ENCODE data around the gene BTN3A1.
A peak's percentile ranks its signal among the peaks of the same experiment; 100 is the strongest.
"Not testable (repeated sequence)": the region's sequence is repeated elsewhere in the genome, so short reads cannot be mapped to it uniquely, and the experiment has no call there.

Gene BTN3A1

DNA sequence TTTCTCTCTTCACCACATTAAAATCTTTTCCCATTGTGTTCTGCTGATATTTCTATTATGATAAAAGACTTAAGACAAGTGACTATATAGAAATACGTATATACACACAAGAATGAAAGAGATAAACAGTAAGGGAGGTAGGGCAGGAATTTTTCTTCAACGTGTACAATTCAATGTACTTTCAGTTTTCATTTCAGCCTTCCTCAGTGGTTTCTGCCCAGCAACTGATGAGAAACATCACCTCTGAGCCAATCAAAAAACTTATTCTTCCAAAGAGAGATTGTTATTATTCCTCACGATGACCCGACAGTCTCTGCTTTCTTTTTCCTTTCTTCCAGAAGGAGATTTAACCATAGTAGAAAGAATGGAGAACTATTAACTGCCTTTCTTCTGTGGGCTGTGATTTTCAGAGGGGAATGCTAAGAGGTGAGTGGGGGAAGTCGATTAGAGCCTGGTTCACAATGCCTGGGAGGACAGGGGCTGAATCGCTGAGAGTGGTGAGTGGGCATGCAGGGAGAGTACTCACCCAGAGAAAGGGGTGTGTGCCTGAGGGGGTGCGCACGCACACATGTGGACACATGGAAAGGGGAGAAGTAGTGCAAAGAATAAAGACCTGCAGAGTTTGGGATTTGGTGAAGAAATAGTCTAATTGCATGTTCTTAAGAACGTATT, at the start of gene BTN3A1:
BTN3A1 (plus strand) TSS at position 289 of the 672 bp plus-strand sequence. CDS start 3,289 bp downstream, outside the sequence.
- peak within 1 kb of the TSS; percentile 88 for H3K4me3 Mint-ChIP-seq
- peaks cover 70% of the 10 kb centered on the region for H3K4me1 Mint-ChIP-seq
- peak within 1 kb of the TSS; percentile 96 for H3K27ac Mint-ChIP-seq
- DNase-seq (ENCODE audit: low spot score in 2 of 2), result peak; percentile 59 to 86
- no peaks in the 10 kb centered on the region for H3K9me3 Mint-ChIP-seq
- peaks cover 21% of the 10 kb centered on the region for H3K36me3 Mint-ChIP-seq
- peak; percentile 97 for ATAC-seq

DNA sequence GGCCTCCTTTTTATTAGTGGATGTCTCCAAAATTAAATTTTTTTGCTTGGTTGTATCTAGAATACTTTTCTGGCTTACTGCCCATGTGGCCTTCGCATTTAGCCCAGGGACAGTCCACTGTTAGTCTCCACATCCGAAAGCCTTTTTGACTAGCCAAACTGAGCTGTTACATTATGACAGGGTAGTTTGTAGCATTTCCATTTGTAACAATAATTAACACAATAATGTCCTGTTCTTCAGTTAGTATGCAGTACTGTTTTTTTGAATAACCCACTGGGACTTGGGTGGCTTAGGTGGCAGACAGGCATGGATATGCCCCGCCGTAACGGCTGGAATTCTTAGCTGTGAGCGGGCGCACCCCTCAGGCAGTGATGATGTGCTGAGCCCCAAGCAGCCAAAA, 49.8 kb upstream of the BTN3A1 start:
- H3K4me1 Mint-ChIP-seq, result no peaks in the 10 kb centered on the region
- H3K9me3 Mint-ChIP-seq, result no peaks in the 10 kb centered on the region
- no peak overlapping the region for H3K4me3 Mint-ChIP-seq
- no peak for ATAC-seq
- no peaks in the 10 kb centered on the region for H3K36me3 Mint-ChIP-seq
- no peak overlapping the region for H3K27ac Mint-ChIP-seq
- DNase-seq (ENCODE audit: low spot score in 2 of 2), result no peak

DNA sequence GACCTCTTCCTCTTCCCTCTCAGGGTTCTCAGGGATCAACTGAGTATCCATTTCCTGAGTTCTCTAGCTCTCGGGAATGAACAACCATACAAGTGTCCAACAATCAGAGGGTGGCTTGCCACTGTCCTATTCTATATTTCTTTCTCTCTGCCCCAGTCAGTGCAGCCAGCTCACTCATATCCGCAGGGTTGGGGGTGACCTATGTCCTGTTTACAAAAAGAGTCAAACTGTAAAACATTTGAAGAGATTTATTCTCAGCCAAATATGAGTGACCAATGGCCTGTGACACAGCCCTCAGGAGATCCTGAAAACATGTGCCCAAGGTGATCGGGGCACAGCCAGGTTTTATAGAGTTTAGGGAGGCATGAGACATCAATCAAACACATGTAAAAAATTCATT, 47.9 kb upstream of the BTN3A1 start:
- Mint-ChIP-seq H3K9me3 (no peaks in the 10 kb centered on the region), H3K4me1 (no peaks in the 10 kb centered on the region), H3K4me3 (no peak overlapping the region), H3K27ac (no peak overlapping the region), H3K36me3 (no peaks in the 10 kb centered on the region)
- ATAC-seq, result no peak
- no peak for DNase-seq (ENCODE audit: low spot score in 2 of 2)

GRCh38 chr6:26355366-26355765, 46.7 kb upstream of the BTN3A1 start:
- Mint-ChIP-seq H3K4me1 (peaks cover 2% of the 10 kb centered on the region), H3K36me3 (no peaks in the 10 kb centered on the region), H3K4me3 (no peak overlapping the region), H3K9me3 (no peaks in the 10 kb centered on the region), H3K27ac (no peak overlapping the region)
- DNase-seq (ENCODE audit: low spot score in 2 of 2) (no peak), ATAC-seq (no peak)

DNA sequence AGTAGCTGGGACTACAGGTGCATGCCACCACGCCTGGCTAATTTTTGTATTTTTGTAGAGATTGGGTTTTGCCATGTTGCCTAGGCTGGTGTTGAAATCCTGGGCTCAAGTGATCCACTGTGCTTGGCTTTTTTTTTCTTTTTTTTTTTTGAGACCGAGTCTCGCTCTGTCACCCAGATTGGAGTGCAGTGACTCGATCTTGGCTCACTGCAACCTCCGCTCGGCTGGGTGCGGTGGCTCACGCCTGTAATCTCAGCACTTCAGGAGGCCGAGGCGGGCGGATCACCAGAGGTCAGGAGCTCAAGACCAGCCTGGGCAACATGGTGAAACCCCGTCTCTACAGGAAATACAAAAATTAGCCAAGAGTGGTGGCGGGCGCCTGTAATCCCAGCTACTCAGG, 44.5 kb upstream of the BTN3A1 start:
- DNase-seq (ENCODE audit: low spot score in 2 of 2); H3K4me3 Mint-ChIP-seq; H3K9me3 Mint-ChIP-seq; H3K36me3 Mint-ChIP-seq; ATAC-seq; H3K27ac Mint-ChIP-seq: not testable (repeated sequence)
- peaks cover 19% of the 10 kb centered on the region for H3K4me1 Mint-ChIP-seq

- H3K27ac Mint-ChIP-seq, result no peak overlapping the region
- DNase-seq (ENCODE audit: low spot score in 2 of 2), result no peak
- peaks cover 19% of the 10 kb centered on the region for H3K4me1 Mint-ChIP-seq
- ATAC-seq, result peak; percentile 48
- H3K9me3 Mint-ChIP-seq, result no peaks in the 10 kb centered on the region
- no peak overlapping the region for H3K4me3 Mint-ChIP-seq
- no peaks in the 10 kb centered on the region for H3K36me3 Mint-ChIP-seq
Observed at GRCh38 chr6:26358511-26358981, 43.5 kb upstream of the BTN3A1 start.

- no peaks in the 10 kb centered on the region for H3K9me3 Mint-ChIP-seq
- peaks cover 19% of the 10 kb centered on the region for H3K4me1 Mint-ChIP-seq
- no peak for ATAC-seq
- H3K36me3 Mint-ChIP-seq, result no peaks in the 10 kb centered on the region
- no peak for DNase-seq (ENCODE audit: low spot score in 2 of 2)
- no peak overlapping the region for H3K27ac Mint-ChIP-seq
- no peak overlapping the region for H3K4me3 Mint-ChIP-seq
Observed at GRCh38 chr6:26359765-26360164, 42.3 kb upstream of the BTN3A1 start.

GRCh38 chr6:26360451-26361416, 41.3 kb upstream of the BTN3A1 start:
- DNase-seq (ENCODE audit: low spot score in 2 of 2), result no peak
- Mint-ChIP-seq H3K4me3 (peak overlapping the region; percentile 9), H3K9me3 (no peaks in the 10 kb centered on the region), H3K27ac (peak overlapping the region; percentile 2), H3K4me1 (peaks cover 19% of the 10 kb centered on the region), H3K36me3 (no peaks in the 10 kb centered on the region)
- ATAC-seq, result no peak

DNA sequence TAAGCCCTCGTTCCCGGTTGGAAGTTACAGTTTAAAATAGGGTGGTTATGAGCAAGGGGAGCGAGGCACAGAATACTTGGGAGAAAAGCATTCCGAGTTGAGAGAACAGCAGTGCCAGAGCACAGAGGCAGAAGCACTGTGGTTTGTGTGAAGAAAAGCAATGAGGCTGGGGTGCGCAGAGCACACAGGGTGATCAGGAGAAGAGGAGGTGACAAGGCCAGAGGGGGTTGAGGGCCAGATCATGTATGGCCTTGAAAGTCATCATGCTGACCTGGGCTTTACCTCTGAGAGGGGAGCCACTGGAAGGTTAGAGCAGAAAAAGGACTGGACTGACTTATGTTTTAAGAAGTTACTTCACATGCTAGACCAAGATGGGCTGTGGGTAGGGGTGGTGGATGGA, 40.5 kb upstream of the BTN3A1 start:
- DNase-seq (ENCODE audit: low spot score in 2 of 2) (no peak), ATAC-seq (no peak)
- H3K36me3 Mint-ChIP-seq, result no peaks in the 10 kb centered on the region
- H3K9me3 Mint-ChIP-seq, result no peaks in the 10 kb centered on the region
- no peak overlapping the region for H3K4me3 Mint-ChIP-seq
- peak overlapping the region; percentile 2 for H3K27ac Mint-ChIP-seq
- peaks cover 19% of the 10 kb centered on the region for H3K4me1 Mint-ChIP-seq

DNA sequence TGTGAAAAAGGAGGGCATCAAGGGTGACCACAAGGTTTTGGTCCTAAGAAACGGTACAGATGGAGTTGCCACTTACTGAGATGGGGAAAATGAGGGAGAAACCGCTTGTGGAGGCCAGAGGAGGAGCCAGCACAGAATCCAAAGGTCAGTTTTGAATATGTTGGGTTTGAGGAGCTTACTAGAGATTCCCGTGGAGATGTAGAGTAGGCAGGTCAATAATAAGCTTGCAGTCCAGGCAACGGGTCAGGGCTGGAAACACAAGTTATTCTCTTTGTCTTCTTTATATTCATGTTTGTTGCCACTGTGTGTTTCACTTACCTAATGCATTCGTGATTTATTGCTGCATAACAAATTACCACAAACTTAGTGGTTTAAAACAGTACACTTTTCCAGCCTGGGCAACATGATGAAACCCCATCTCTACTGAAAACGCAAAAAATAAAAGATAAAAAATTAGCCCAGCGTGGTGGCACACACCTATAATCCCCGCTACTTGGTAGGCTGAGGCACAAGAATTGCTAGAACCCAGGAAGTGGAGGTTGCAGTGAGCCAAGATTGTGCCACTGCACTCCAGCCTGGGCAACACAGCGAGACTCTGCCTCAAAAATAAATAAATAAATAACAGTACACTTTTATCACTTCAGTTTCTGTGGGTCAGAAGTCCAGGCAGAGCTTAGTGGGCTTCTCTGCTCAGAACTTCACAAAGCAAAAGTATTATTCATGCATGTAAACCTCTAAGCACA, 39.8 kb upstream of the BTN3A1 start:
- DNase-seq (ENCODE audit: low spot score in 2 of 2) (no peak), ATAC-seq (no peak)
- H3K36me3 Mint-ChIP-seq, result no peaks in the 10 kb centered on the region
- no peak overlapping the region for H3K27ac Mint-ChIP-seq
- no peak overlapping the region for H3K4me3 Mint-ChIP-seq
- H3K9me3 Mint-ChIP-seq, result no peaks in the 10 kb centered on the region
- peaks cover 24% of the 10 kb centered on the region for H3K4me1 Mint-ChIP-seq

DNA sequence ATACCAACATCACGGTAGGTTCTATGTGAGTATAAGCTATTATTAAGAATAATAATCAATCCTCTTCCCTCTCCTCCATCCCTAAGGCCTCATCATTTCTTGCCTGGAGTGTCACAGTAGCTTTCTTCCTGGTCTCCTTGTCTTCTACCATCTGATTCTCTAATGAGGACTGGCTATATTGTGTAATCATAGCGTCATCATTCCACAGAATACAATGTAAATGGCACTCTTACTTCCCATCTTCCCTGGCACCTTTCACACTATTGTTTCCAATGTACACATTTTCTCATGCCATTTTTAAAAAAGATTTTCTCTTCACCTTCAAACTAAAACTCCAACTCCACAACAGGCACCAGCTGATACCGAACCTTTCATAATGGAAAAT, 39.2 kb upstream of the BTN3A1 start:
- no peak for ATAC-seq
- Mint-ChIP-seq H3K4me1 (peaks cover 28% of the 10 kb centered on the region), H3K27ac (no peak overlapping the region), H3K36me3 (no peaks in the 10 kb centered on the region), H3K9me3 (no peaks in the 10 kb centered on the region), H3K4me3 (no peak overlapping the region)
- no peak for DNase-seq (ENCODE audit: low spot score in 2 of 2)

DNA sequence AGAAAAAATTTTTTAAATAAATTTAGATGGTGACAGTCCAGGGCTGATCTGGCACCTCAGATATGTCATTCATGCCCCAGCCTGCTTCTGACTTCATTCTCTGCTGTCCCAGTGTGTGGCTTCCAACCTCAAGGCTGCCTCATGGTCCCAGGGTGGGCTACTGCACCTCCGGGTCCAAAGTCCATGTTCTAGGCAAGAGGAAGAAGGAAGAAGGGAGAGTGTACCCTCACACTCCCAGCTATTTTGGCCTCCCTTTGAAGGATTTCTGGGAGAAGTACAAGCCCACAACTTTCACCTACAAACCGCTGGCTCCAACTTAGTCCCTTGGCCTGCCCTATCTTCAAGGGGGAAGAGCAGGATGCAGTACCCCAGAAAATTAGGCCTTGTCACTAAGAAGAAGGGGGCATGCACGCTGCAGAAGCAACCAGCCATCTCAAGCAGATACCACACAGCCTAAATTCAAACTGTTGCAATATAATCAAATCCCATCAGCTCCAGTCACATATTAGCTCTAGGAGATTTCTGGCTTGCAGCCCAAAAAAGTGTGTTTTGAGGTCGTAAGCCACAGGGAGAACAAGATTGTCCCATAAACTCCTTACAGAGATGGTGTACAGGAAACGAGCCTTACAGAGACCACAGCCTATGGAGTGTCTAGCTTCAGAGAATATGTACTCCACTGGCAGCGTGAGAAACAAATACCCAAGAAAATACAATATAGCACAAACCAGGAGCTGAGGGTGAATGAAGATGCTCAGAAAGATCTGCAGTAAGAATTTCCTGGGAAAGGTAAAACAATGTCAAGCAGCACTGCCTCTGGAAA, 38.0 kb upstream of the BTN3A1 start:
- H3K9me3 Mint-ChIP-seq, result no peaks in the 10 kb centered on the region
- H3K36me3 Mint-ChIP-seq, result no peaks in the 10 kb centered on the region
- H3K4me1 Mint-ChIP-seq, result peaks cover 30% of the 10 kb centered on the region
- no peak overlapping the region for H3K4me3 Mint-ChIP-seq
- no peak for ATAC-seq
- H3K27ac Mint-ChIP-seq, result no peak overlapping the region
- no peak for DNase-seq (ENCODE audit: low spot score in 2 of 2)

GRCh38 chr6:26365633-26365995, 36.5 kb upstream of the BTN3A1 start:
- Mint-ChIP-seq H3K9me3 (no peaks in the 10 kb centered on the region), H3K27ac (no peak overlapping the region), H3K36me3 (peaks cover 7% of the 10 kb centered on the region), H3K4me1 (peaks cover 30% of the 10 kb centered on the region), H3K4me3 (no peak overlapping the region)
- ATAC-seq (no peak), DNase-seq (ENCODE audit: low spot score in 2 of 2) (no peak)

DNA sequence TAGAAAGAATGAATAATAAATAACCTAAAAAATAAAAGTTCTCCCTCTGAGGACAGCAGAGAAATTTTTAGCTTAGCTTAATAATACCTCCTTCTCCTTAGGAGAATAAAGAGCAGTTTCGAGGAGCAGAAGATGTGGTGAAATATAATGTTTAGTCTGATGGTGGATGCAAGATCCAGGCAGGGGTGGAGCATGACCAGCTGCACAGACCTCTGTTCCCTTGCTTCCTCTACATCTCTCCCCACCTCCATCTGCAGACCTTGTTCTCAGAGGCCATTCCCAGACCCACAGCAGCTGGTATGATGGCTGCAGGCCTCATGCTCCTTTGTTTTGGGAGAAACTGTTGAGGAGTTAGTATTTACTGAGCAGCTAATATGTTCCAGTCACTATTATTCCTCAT, 35.6 kb upstream of the BTN3A1 start:
- H3K27ac Mint-ChIP-seq, result peak overlapping the region; percentile 74
- peaks cover 21% of the 10 kb centered on the region for H3K4me1 Mint-ChIP-seq

More for the DNA sequence above, 35.6 kb upstream of the BTN3A1 start:
- ATAC-seq, result no peak
- Mint-ChIP-seq H3K36me3 (peaks cover 16% of the 10 kb centered on the region), H3K9me3 (no peaks in the 10 kb centered on the region), H3K4me3 (no peak overlapping the region)
- DNase-seq (ENCODE audit: low spot score in 2 of 2), result no peak

Measured in stimulated activated effector memory CD8-positive, alpha-beta T cell treated with anti-CD3 and anti-CD28 coated beads, Interleukin-12 subunit alpha, Interleukin-12 subunit beta, amount 100 ng/mL, for 72 hours (primary cell).